Activated naive CD8-positive, alpha-beta T cell treated with anti-CD3 and anti-CD28 coated beads, Interleukin-2, amount 50 U/mL, for 24 hours (primary cell): ENCODE data around the gene TWIST2.

Experiments used
- ATAC-seq: fragments of 150-1000 bp; cut with Tn5 transposase; one replicate; pipeline ENCODE4 v1.10.0; 2021
- DNase-seq: peaks from one replicate; pipeline ENCODE4 v3.0.0; 2021
- H3K27ac Mint-ChIP-seq: one replicate; pipeline ENCODE4 v1.8.0; 2021; ENCODE audit warnings: mild to moderate bottlenecking, mixed read lengths
- H3K27me3 Mint-ChIP-seq: one replicate; pipeline ENCODE4 v1.8.0; 2021; ENCODE audit warnings: mixed read lengths
- H3K36me3 Mint-ChIP-seq: one replicate; pipeline ENCODE4 v1.8.0; 2021; ENCODE audit warnings: low read depth, mixed read lengths
- H3K4me1 Mint-ChIP-seq: one replicate; pipeline ENCODE4 v1.8.0; 2021; ENCODE audit warnings: mixed read lengths
- H3K4me3 Mint-ChIP-seq: one replicate; pipeline ENCODE4 v1.8.0; 2021; ENCODE audit warnings: mild to moderate bottlenecking, moderate library complexity, mixed read lengths
- H3K9me3 Mint-ChIP-seq: one replicate; pipeline ENCODE4 v1.8.0; 2021; ENCODE audit warnings: mixed read lengths

Gene TWIST2

DNA sequence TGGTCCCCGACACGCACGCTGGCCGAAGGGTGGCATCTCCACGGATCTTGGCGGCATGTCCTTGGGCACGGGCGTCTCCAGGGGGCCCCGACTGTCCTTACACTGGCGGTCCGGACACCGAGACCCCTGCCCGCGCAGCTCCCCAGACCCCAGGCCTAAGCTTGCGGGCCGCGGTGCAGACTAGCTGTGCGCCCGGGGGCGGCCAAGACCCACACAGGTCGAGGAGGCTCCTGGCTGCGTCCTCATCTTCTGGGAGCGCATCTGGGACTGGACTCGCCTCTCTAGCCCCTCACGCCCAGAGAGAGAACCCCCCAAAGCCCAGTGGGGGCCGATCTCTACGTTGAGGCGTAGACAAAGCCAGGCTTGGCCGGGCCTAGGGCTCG, 475 bp upstream of the TWIST2 start:
- H3K27ac Mint-ChIP-seq = no peak overlapping the region
- no peaks in the 10 kb centered on the region for H3K4me1 Mint-ChIP-seq
- DNase-seq (no peak), ATAC-seq (no peak)
- peaks cover 67% of the 10 kb centered on the region for H3K27me3 Mint-ChIP-seq
- no peaks in the 10 kb centered on the region for H3K9me3 Mint-ChIP-seq
- no peaks in the 10 kb centered on the region for H3K36me3 Mint-ChIP-seq
- H3K4me3 Mint-ChIP-seq = no peak overlapping the region

GRCh38 chr2:238848691-238848975, 748 bp downstream of the TWIST2 start:
- Mint-ChIP-seq H3K27ac (no peak overlapping the region), H3K36me3 (no peaks in the 10 kb centered on the region), H3K4me1 (no peaks in the 10 kb centered on the region), H3K4me3 (no peak overlapping the region), H3K27me3 (peaks cover 61% of the 10 kb centered on the region), H3K9me3 (no peaks in the 10 kb centered on the region)
- no peak for DNase-seq
- ATAC-seq = no peak

DNA sequence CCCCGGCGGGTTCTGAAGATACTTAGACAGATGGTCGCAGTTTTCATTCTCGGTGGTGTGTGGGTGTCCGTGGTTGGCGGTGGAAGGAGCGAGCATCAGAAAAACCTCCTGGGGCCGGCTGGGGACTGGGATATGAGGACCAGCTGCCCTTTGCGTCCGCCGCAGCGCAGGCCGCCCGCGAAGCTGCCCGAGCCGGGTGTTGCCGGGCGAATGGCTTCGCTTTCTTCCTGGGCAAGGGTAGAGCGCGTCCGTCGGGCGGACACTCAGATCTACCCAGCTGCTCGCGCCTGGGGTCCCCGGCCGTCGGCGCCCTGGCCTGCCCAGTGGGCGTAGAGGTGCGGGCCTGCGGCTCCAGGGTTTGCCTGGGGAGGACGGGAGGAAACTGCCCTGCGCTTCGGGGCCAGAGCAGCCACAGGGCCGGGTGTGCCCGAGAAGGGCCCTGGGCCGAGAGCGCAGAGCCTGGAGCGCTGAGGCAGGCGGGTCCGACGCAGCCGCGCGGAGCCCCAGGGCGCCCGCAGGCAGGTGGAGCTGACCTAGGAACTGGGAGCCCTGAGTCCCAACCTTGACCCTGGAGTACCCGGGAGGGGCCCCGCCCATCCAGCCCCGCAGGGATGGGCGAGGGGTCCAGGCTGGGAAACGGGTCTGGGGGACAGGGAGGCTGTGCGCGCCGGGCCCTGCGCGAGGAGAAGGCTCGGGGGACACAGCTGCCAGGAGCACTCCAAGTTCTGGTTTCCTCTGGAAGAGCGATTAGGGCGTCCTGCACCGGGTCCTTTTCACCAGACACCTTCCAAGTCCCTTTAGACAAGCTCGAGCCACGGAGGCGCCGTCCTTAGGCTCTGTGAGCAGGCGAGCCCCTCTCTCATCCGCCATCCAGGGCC, 1.3 kb downstream of the TWIST2 start:
- H3K27ac Mint-ChIP-seq = no peak overlapping the region
- no peaks in the 10 kb centered on the region for H3K36me3 Mint-ChIP-seq
- no peak for DNase-seq
- peaks cover 58% of the 10 kb centered on the region for H3K27me3 Mint-ChIP-seq
- ATAC-seq = no peak
- H3K9me3 Mint-ChIP-seq = no peaks in the 10 kb centered on the region
- H3K4me1 Mint-ChIP-seq = no peaks in the 10 kb centered on the region
- H3K4me3 Mint-ChIP-seq = no peak overlapping the region

DNA sequence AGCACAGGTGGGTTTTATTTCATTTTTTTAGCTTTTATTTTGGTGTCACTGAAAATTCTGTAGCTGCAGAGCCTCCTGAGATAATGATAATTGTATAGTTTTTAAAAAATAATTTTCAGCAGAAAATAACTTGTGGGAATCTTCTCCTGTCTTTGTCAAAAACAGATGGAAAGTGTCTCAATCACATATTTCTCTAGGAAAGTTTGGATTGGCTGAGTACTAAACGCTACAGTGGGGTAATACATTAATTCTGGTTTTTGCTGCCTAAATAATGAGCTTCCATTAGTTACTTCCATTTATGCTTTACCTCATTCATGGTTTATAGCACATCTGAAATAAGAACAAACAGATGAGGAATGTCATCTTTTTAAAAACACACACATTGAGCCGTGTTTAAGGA, 2.2 kb downstream of the TWIST2 start:
- Mint-ChIP-seq H3K36me3 (no peaks in the 10 kb centered on the region), H3K4me3 (no peak overlapping the region), H3K4me1 (no peaks in the 10 kb centered on the region), H3K9me3 (no peaks in the 10 kb centered on the region), H3K27ac (no peak overlapping the region), H3K27me3 (peaks cover 49% of the 10 kb centered on the region)
- DNase-seq (no peak), ATAC-seq (no peak)

- ATAC-seq (no peak), DNase-seq (no peak)
- no peak overlapping the region for H3K4me3 Mint-ChIP-seq
- no peaks in the 10 kb centered on the region for H3K36me3 Mint-ChIP-seq
- no peak overlapping the region for H3K27ac Mint-ChIP-seq
- peaks cover 47% of the 10 kb centered on the region for H3K27me3 Mint-ChIP-seq
- no peaks in the 10 kb centered on the region for H3K4me1 Mint-ChIP-seq
- H3K9me3 Mint-ChIP-seq = no peaks in the 10 kb centered on the region
Observed at GRCh38 chr2:238851026-238851425, 3.1 kb downstream of the TWIST2 start.

- Mint-ChIP-seq H3K27ac (no peak overlapping the region), H3K36me3 (no peaks in the 10 kb centered on the region), H3K4me1 (no peaks in the 10 kb centered on the region), H3K4me3 (no peak overlapping the region), H3K27me3 (peaks cover 42% of the 10 kb centered on the region), H3K9me3 (no peaks in the 10 kb centered on the region)
- DNase-seq (no peak), ATAC-seq (no peak)
Observed at GRCh38 chr2:238851761-238852160, 3.9 kb downstream of the TWIST2 start.

DNA sequence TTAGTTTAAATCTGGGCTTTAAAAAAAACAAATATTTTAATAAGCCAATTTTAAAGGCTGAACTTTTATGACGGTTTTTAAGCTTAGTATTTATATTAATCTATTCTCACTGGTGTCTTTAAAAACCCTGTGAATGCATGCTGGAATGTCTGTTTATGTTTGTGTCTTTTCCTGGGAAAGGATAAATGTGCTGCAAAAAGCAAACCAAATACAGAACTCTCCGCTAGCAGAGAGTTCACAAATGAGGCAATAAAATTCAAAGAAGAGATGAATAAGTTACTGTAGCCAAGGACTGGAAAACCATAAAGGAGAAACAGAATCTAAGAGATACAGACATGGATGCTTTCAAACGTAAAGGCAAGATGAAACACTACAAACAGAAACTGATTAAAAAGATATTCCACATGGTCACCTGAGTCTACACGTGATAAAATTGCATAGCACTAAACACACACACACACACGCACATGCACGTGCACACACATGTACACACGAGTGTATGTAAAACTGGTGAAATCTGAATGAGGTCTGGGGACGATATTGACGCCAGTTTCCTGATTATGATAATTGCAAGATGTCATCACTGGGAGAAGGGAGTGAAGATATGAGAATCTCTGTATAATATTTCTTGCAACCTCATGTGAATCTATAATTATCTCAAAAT, 4.5 kb downstream of the TWIST2 start:
- Mint-ChIP-seq H3K27ac (no peak overlapping the region), H3K9me3 (no peaks in the 10 kb centered on the region), H3K4me3 (no peak overlapping the region), H3K36me3 (no peaks in the 10 kb centered on the region), H3K4me1 (no peaks in the 10 kb centered on the region), H3K27me3 (peaks cover 42% of the 10 kb centered on the region)
- DNase-seq = no peak
- no peak for ATAC-seq

DNA sequence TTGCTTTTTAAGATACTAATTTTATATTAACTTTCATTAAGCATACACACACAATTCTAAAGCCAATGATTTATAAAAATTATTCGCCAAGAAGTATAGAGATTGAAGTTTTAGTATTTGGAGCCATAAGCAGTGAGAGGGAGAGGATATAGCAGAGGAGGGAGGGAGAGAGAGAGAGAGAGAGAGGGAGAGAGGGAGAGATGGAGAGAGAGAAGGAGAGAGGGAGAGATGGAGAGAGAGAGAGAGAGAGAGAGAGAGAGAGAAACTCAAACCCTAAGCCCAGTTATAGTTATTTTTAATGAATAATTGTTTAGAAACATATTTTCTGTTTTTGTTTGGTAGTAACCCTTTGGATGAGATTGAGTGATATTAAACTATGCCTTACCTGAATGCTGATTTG, 5.3 kb downstream of the TWIST2 start:
- Mint-ChIP-seq H3K4me3 (no peak overlapping the region), H3K27ac (no peak overlapping the region), H3K9me3 (no peaks in the 10 kb centered on the region), H3K4me1 (no peaks in the 10 kb centered on the region), H3K27me3 (peaks cover 41% of the 10 kb centered on the region), H3K36me3 (no peaks in the 10 kb centered on the region)
- DNase-seq (no peak), ATAC-seq (no peak)

DNA sequence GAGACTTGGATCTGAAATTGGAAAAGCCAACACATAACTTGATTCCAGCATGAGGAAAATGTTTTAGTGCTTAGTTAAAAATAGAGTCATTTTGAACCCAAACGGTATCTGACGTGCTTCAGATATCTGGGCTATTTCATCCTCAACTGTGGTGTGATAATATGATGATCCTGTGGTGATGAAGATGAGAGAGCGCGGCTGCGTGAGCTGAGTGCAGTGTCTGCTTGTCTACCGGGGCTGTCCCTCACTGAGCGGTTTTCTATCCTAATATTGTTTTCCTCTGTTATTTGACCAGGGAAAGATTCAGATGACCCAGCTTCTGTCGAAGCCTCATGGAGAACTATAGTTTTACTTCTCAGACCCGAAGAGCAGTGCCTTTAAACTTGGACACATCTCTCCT, 5.8 kb downstream of the TWIST2 start:
- Mint-ChIP-seq H3K4me1 (no peaks in the 10 kb centered on the region), H3K4me3 (no peak overlapping the region), H3K27ac (no peak overlapping the region), H3K9me3 (no peaks in the 10 kb centered on the region), H3K27me3 (peaks cover 39% of the 10 kb centered on the region), H3K36me3 (no peaks in the 10 kb centered on the region)
- no peak for DNase-seq
- ATAC-seq = no peak

DNA sequence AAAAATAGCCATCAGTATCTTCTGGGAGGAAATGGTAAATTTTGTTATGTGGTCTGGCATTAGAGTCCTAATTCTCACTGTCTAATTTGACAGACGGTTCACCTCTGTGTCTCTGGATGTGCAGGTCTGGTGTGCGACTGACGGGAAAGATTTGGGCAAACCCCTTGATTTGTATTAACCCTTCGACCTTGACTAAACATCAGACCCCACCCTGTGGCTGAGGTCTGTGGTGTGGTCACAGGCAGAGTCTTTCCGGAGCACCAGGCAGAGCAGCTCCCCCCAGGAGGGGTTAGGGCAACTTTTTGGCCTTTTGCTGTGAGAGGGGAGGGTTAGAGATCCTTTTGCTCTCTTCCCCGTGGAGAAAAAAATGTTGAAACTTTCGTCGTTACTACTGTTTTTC, 6.4 kb downstream of the TWIST2 start:
- DNase-seq (no peak), ATAC-seq (no peak)
- Mint-ChIP-seq H3K27me3 (peaks cover 37% of the 10 kb centered on the region), H3K9me3 (no peaks in the 10 kb centered on the region), H3K36me3 (no peaks in the 10 kb centered on the region), H3K27ac (no peak overlapping the region), H3K4me1 (no peaks in the 10 kb centered on the region), H3K4me3 (no peak overlapping the region)

GRCh38 chr2:238854699-238855229, 6.9 kb downstream of the TWIST2 start:
- DNase-seq = no peak

GRCh38 chr2:238855299-238855698, 7.4 kb downstream of the TWIST2 start:
- Mint-ChIP-seq H3K36me3 (no peaks in the 10 kb centered on the region), H3K4me3 (no peak overlapping the region), H3K27ac (no peak overlapping the region), H3K27me3 (peaks cover 31% of the 10 kb centered on the region), H3K9me3 (no peaks in the 10 kb centered on the region), H3K4me1 (no peaks in the 10 kb centered on the region)
- ATAC-seq (no peak), DNase-seq (no peak)

More at GRCh38 chr2:238854699-238855229, 6.9 kb downstream of the TWIST2 start:
- Mint-ChIP-seq H3K9me3 (no peaks in the 10 kb centered on the region), H3K4me1 (no peaks in the 10 kb centered on the region), H3K4me3 (no peak overlapping the region), H3K27ac (no peak overlapping the region), H3K27me3 (peaks cover 35% of the 10 kb centered on the region), H3K36me3 (no peaks in the 10 kb centered on the region)
- no peak for ATAC-seq

GRCh38 chr2:238855891-238856580, 8.2 kb downstream of the TWIST2 start:
- no peak for ATAC-seq
- no peaks in the 10 kb centered on the region for H3K4me1 Mint-ChIP-seq
- H3K36me3 Mint-ChIP-seq = no peaks in the 10 kb centered on the region
- H3K4me3 Mint-ChIP-seq = no peak overlapping the region
- DNase-seq = no peak
- H3K27ac Mint-ChIP-seq = no peak overlapping the region
- peaks cover 25% of the 10 kb centered on the region for H3K27me3 Mint-ChIP-seq
- H3K9me3 Mint-ChIP-seq = no peaks in the 10 kb centered on the region

- DNase-seq (no peak), ATAC-seq (no peak)
- no peaks in the 10 kb centered on the region for H3K36me3 Mint-ChIP-seq
- peaks cover 16% of the 10 kb centered on the region for H3K27me3 Mint-ChIP-seq
- no peak overlapping the region for H3K27ac Mint-ChIP-seq
- H3K4me3 Mint-ChIP-seq = no peak overlapping the region
- no peaks in the 10 kb centered on the region for H3K4me1 Mint-ChIP-seq
- no peaks in the 10 kb centered on the region for H3K9me3 Mint-ChIP-seq
Observed at GRCh38 chr2:238856713-238857567, 9.1 kb downstream of the TWIST2 start.
